Measurements from ENCODE around the gene MGST2. TPM values are rescaled to one million over a fixed set of nuclear protein-coding genes. Genes with fewer than 3 reads are reported as not detected.

Gene MGST2
- total and polyA plus RNA-seq, 10 of the 15 experiments (the other 5 are each of a cell fraction or from before 2014, with no cell fraction given): 19.0 to 50.1 (median 30.6) TPM

DNA sequence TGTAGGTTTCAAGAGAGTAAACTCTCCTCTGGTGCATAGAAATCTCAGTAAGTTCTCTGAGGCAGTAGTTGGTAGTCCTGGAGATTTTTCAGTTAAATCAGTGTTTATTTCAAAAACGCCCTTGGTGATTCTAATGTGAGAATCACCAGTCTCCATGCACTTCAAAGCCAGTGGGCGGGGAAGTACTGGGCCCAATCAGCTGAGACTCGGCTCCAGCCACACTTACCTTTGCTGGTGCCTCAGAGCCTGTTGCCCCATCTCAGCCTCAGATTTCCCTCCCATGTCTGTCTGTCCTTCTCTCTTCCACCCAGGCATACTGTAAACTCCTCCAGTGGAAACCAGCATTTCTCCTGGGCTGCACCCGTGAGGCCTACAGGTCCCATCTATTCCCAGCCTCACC is 7.4 kb upstream of the MGST2 start:
- no peak for FAIRE-seq
- no peak for ATAC-seq
- RAD21 ChIA-PET (ENCODE audit: unreplicated experiment): interaction anchor here (0.7 kb wide), 1 partner anchor 438 kb away, joined by 3 read pairs; no protein-coding TSS in a partner anchor
- Histone ChIP-seq H2AFZ (ENCODE audit: control insufficient read depth, low read depth, low read length) (no peak overlapping the region), H3K4me2 (ENCODE audit: control insufficient read depth, insufficient read depth) (no peak overlapping the region), H3K27ac (ENCODE audit: control insufficient read depth, insufficient read depth) (no peak overlapping the region), H3K27me3 (replicated peaks in 1 of 2; ENCODE audit: control insufficient read depth in 2 of 2, insufficient read depth in 2 of 2, low read length in 1 of 2) (0 out of 4 replicates have a peak, but pooled peaks cover 0 to 3% of the 10 kb centered on the region in 2 experiments), H3K4me1 (ENCODE audit: control insufficient read depth, insufficient read depth, low read length) (no peaks in the 10 kb centered on the region; the same call in 1 of the 2 replicates), H4K20me1 (ENCODE audit: control insufficient read depth, insufficient read depth) (no peaks in the 10 kb centered on the region; the same call in 1 of the 2 replicates), H3K9ac (ENCODE audit: control insufficient read depth, insufficient read depth, low read length) (no peak overlapping the region), H3K79me2 (ENCODE audit: control insufficient read depth, insufficient read depth, low read length) (no peaks in the 10 kb centered on the region), H3K4me3 (no peak overlapping the region), H3K36me3 (ENCODE audit: control insufficient read depth in 2 of 2, insufficient read depth in 2 of 2, low read length in 1 of 2) (no peaks in the 10 kb centered on the region), H3K9me3 (replicated peaks; ENCODE audit: control insufficient read depth, insufficient read depth, low read length) (no peaks in the 10 kb centered on the region)
- in situ Hi-C loops (cut with MboI): no loop called here
- TF ChIP-seq TARDBP (IDR thresholded peaks at IDR 0.05; ENCODE audit: borderline replicate concordance): no peak
- TF ChIP-seq ESRRA (IDR thresholded peaks at IDR 0.05; ENCODE audit: low read length): no peak
- no peak for TF ChIP-seq CBFB (IDR thresholded peaks at IDR 0.05; ENCODE audit: low read depth)
- TF ChIP-seq SIX5 (IDR thresholded peaks at IDR 0.05; ENCODE audit: low read depth, low read length, severe bottlenecking): no peak
- no peak for TF ChIP-seq GATAD2B (conservative IDR thresholded peaks at IDR 0.05; ENCODE audit: low read depth)
- intact Hi-C loops (cut with micrococcal nuclease; ENCODE audit: unreplicated experiment): loop anchor here (10.0 kb wide), 1 partner anchor 163 kb away; no protein-coding TSS in a partner anchor
- WGBS (ENCODE audit: insufficient coverage, insufficient replicate concordance, low lambda C conversion rate, missing lambda C conversion rate): 70% methylated on average over 4 of the region's 4 CpGs
- DNase-seq (ENCODE audit: low read depth, low spot score): no peak
- CTCF ChIA-PET: interaction anchor here (1.0 to 3.5 kb wide), 11 partner anchors 8 to 504 kb away, joined by 3 to 30 read pairs (median 5); partner anchors contain the start of gene MGST2
- no TSS peak for BruUV-seq (replicated peaks)
- POLR2A ChIA-PET: no interaction called here
- SMC1A ChIA-PET (ENCODE audit: uncharacterized antibody, unreplicated experiment): interaction anchor here (1.2 kb wide), 1 partner anchor 391 kb away, joined by 3 read pairs; no protein-coding TSS in a partner anchor

DNA sequence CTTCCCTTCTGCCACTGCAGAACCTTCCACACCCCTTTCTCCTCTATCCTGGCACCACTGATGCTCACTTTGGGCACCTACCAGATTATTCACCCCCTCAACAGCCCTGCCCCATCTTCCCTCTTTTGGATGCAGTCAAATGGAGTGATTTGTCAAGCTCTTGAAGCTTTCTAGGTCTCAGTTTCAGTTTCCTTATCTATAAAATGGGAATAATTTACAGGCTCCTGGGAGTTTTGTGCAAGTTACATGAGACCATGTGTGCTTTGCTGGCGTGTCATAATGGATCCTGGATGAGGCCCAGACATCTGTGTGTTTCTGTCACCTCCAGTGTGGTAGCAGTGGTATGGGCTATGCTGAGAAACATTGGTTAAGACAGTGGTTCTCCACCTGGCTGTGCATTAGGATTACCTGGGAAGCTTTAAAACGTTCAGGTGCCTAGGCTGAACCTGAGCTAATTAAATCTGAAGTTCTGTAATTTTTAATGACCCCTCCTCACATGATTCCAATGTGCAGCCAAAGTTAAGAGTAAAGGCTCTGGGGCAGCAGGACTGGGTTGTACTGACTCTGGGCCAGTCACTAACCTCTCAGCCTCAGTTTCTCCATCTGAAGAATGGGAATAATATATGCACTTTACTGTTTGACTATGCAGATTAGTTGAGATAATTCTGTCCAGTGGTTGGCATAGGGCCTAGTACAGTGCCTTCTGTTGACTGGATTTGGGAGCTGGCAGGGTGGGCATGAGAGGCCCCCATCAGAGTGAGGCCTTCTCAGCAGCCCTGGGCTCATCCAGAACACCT is 6.8 kb upstream of the MGST2 start:
- no TSS peak for BruUV-seq (replicated peaks)
- intact Hi-C loops (cut with micrococcal nuclease; ENCODE audit: unreplicated experiment) (loop anchor here (10.0 kb wide), 1 partner anchor 164 kb away; no protein-coding TSS in a partner anchor), in situ Hi-C loops (cut with MboI) (no loop called here)
- Histone ChIP-seq H3K4me2 (ENCODE audit: control insufficient read depth, insufficient read depth) (no peak overlapping the region), H3K27me3 (replicated peaks in 1 of 2; ENCODE audit: control insufficient read depth in 2 of 2, insufficient read depth in 2 of 2, low read length in 1 of 2) (0 out of 4 replicates have a peak, but pooled peaks cover 0 to 3% of the 10 kb centered on the region in 2 experiments), H3K9me3 (replicated peaks; ENCODE audit: control insufficient read depth, insufficient read depth, low read length) (no peaks in the 10 kb centered on the region), H4K20me1 (ENCODE audit: control insufficient read depth, insufficient read depth) (no peaks in the 10 kb centered on the region; the same call in 1 of the 2 replicates), H2AFZ (ENCODE audit: control insufficient read depth, low read depth, low read length) (no peak overlapping the region), H3K9ac (ENCODE audit: control insufficient read depth, insufficient read depth, low read length) (no peak overlapping the region), H3K27ac (ENCODE audit: control insufficient read depth, insufficient read depth) (no peak overlapping the region), H3K4me1 (ENCODE audit: control insufficient read depth, insufficient read depth, low read length) (no peaks in the 10 kb centered on the region; the same call in 1 of the 2 replicates), H3K79me2 (ENCODE audit: control insufficient read depth, insufficient read depth, low read length) (no peaks in the 10 kb centered on the region), H3K36me3 (ENCODE audit: control insufficient read depth in 2 of 2, insufficient read depth in 2 of 2, low read length in 1 of 2) (no peaks in the 10 kb centered on the region), H3K4me3 (no peak overlapping the region)
- ChIA-PET POLR2A (no interaction called here), CTCF (interaction anchor here (0.9 to 2.1 kb wide), 6 partner anchors 9 to 55 kb away, joined by 3 to 6 read pairs (median 3); no protein-coding TSS in a partner anchor), RAD21 (ENCODE audit: unreplicated experiment) (interaction anchor here (0.5 kb wide), 1 partner anchor 631 kb away, joined by 4 read pairs; no protein-coding TSS in a partner anchor), SMC1A (ENCODE audit: uncharacterized antibody, unreplicated experiment) (no interaction called here)
- WGBS (ENCODE audit: insufficient coverage, insufficient replicate concordance, low lambda C conversion rate, missing lambda C conversion rate): 22% methylated on average over 2 of the region's 2 CpGs
- no peak for DNase-seq (ENCODE audit: low read depth, low spot score)
- no peak for FAIRE-seq
- no peak for ATAC-seq
- TF ChIP-seq SMAD1 (IDR thresholded peaks at IDR 0.05; ENCODE audit: low read depth, partially characterized antibody) (no peak), MTA3 (IDR thresholded peaks at IDR 0.05; ENCODE audit: borderline replicate concordance, low read length) (no peak), ZBED1 (IDR thresholded peaks at IDR 0.05; ENCODE audit: borderline replicate concordance) (no peak), GABPA (IDR thresholded peaks at IDR 0.05; ENCODE audit: low read depth) (no peak), CHD1 (IDR thresholded peaks at IDR 0.05; ENCODE audit: low read depth, low read length) (no peak), SREBF2 (IDR thresholded peaks at IDR 0.05; ENCODE audit: low read length) (no peak), KLF5 (IDR thresholded peaks at IDR 0.05; ENCODE audit: partially characterized antibody) (no peak), TAF1 (IDR thresholded peaks at IDR 0.05; ENCODE audit: borderline replicate concordance, low read depth, low read length) (no peak), NR2C2 (IDR thresholded peaks at IDR 0.05; ENCODE audit: borderline replicate concordance, control insufficient read depth, insufficient read length, low read depth) (no peak), ASH2L (IDR thresholded peaks at IDR 0.05; ENCODE audit: borderline replicate concordance, low read depth) (no peak), BACH1 (IDR thresholded peaks at IDR 0.05; ENCODE audit: borderline replicate concordance) (no peak), JUND (IDR thresholded peaks at IDR 0.05; ENCODE audit: low read depth, low read length) (no peak)
- TF ChIP-seq, protein P1, sequence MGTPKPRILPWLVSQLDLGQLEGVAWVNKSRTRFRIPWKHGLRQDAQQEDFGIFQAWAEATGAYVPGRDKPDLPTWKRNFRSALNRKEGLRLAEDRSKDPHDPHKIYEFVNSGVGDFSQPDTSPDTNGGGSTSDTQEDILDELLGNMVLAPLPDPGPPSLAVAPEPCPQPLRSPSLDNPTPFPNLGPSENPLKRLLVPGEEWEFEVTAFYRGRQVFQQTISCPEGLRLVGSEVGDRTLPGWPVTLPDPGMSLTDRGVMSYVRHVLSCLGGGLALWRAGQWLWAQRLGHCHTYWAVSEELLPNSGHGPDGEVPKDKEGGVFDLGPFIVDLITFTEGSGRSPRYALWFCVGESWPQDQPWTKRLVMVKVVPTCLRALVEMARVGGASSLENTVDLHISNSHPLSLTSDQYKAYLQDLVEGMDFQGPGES (IDR thresholded peaks at IDR 0.05): no peak
